SH-SY5Y (cell line): Measurements from ENCODE around the gene ZSCAN20.

ENCODE experiments used
- GATA2 ChIP-seq: IDR thresholded peaks from 2 replicates; pipeline ENCODE4 v1.6.1; 2011; ENCODE audit warnings: mild to moderate bottlenecking, low read depth, low read length
- GATA3 ChIP-seq: IDR thresholded peaks from 2 replicates; pipeline ENCODE4 v1.6.1; 2011; ENCODE audit warnings: low read depth, mild to moderate bottlenecking, low read length, moderate library complexity

The ZSCAN20 gene

GRCh38 chr1:33460144-33460543 lies 12.3 kb upstream of the ZSCAN20 start:
- TF ChIP-seq GATA2 (no peak), GATA3 (no peak)

- TF ChIP-seq GATA3 (no peak), GATA2 (no peak)
These were observed 11.4 kb upstream of the ZSCAN20 start for GRCh38 chr1:33460947-33461629.

GRCh38 chr1:33462405-33463164 lies 9.9 kb upstream of the ZSCAN20 start:
- TF ChIP-seq GATA3 (no peak), GATA2 (no peak)

DNA sequence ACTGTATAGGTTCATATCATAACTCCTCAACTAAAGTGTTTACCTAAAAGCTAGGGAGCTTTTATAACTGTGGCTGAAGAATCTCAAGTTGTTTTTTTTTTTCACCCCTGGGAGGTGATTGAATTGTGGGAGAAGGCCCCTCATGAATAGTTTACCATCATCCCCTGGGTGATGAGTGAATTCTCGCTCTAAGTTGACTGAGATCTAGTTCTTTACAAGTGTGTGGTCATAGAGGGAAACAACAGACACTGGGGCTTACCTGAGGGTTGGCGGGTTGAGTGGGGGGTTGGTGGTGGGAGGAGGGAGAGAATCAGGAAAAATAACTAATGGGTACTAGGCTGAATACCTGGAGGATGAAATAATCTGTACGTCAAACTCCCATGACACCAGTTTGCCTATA lies 7.9 kb upstream of the ZSCAN20 start:
- TF ChIP-seq GATA3 = no peak
- no peak for TF ChIP-seq GATA2

GRCh38 chr1:33465316-33465715 lies 7.1 kb upstream of the ZSCAN20 start:
- TF ChIP-seq GATA3 (no peak), GATA2 (no peak)

DNA sequence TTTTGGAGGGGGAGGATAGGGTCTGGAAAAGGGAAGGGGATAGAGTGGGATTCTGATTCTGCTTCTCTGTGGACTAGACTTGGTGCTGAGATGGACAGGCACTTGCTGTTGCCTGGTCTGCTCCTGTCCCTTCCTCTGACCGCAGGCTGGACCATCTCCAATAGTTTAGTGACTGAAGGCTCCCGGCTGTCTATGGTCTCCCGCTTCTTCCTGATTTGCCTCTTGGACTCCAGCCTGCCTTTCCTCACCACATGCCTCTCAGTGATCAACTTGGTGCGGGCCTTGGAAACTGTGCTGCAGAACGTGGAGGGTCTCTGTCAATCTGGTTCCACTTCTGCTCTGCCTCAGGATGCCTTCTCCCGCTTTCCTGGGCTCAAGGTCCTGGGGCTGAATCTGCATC lies 6.3 kb upstream of the ZSCAN20 start:
- TF ChIP-seq GATA3 (no peak), GATA2 (no peak)

- no peak for TF ChIP-seq GATA3
These were observed 4.4 kb upstream of the ZSCAN20 start for GRCh38 chr1:33468011-33468410.

GRCh38 chr1:33468531-33468930 lies 3.9 kb upstream of the ZSCAN20 start:
- no peak for TF ChIP-seq GATA2
- TF ChIP-seq GATA3 = no peak

DNA sequence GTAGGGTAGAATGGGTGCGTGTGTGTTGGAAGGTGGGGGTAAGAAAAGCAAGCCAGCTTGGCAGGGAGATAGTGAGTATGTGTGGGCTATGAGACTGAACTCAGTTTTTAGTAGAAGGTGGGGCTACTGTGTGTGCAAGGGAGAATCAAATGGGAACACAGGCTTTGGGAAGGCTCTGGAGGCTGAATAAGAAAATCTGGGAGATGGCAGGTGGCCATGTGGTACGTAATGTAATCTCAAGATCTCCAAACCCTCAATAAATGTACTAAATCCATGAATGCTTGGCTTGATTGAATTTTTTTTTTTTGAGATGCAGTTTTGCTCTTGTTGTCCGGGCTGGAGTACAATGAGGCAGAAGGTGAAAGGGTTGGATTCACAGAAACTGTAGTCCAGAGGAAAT lies 3.5 kb upstream of the ZSCAN20 start:
- no peak for TF ChIP-seq GATA3
- TF ChIP-seq GATA2 = peak; percentile 51

GRCh38 chr1:33469691-33470090 lies 2.8 kb upstream of the ZSCAN20 start:
- TF ChIP-seq GATA2 = no peak
- no peak for TF ChIP-seq GATA3

GRCh38 chr1:33470495-33471012 lies 1.9 kb upstream of the ZSCAN20 start:
- TF ChIP-seq GATA3 = no peak
- no peak for TF ChIP-seq GATA2

- no peak for TF ChIP-seq GATA3
- no peak for TF ChIP-seq GATA2
These were observed 1.0 kb upstream of the ZSCAN20 start for GRCh38 chr1:33471416-33471815.

- TF ChIP-seq GATA2 (no peak), GATA3 (no peak)
These were observed 1.5 kb downstream of the ZSCAN20 start for GRCh38 chr1:33473900-33474299.

GRCh38 chr1:33477451-33477850 lies 5.0 kb downstream of the ZSCAN20 start:
- TF ChIP-seq GATA3 (no peak), GATA2 (no peak)

GRCh38 chr1:33482412-33482811 lies 10.0 kb downstream of the ZSCAN20 start:
- TF ChIP-seq GATA3 (no peak), GATA2 (no peak)

- no peak for TF ChIP-seq GATA3
- no peak for TF ChIP-seq GATA2
These were observed 16.2 kb downstream of the ZSCAN20 start for GRCh38 chr1:33488624-33489023.
